SU-DHL-6 (cell line): ENCODE results near the gene KDM3A.

Source experiments
- H2AFZ ChIP-seq: fragments of 200-600 bp; sonication (generic); 2 replicates; pipeline ENCODE4 v1.6.1; 2014; ENCODE audit warnings: low read depth, mild to moderate bottlenecking, moderate library complexity, mixed read lengths, antibody characterized with exemption, low read length; ENCODE audit not compliant: severe bottlenecking
- H3F3A ChIP-seq: fragments of 200-600 bp; shearing (Covaris generic); 2 replicates; pipeline ENCODE4 v1.6.0; 2016; ENCODE audit warnings: antibody characterized with exemption, mild to moderate bottlenecking; ENCODE audit not compliant: insufficient read depth
- H3K27ac ChIP-seq: fragments of 200-600 bp; sonication (generic); 2 replicates; pipeline ENCODE4 v1.5.1; 2016; ENCODE audit warnings: low read depth, mild to moderate bottlenecking, low read length, moderate library complexity, mixed read lengths
- H3K27me3 ChIP-seq: fragments of 200-600 bp; sonication (generic), shearing (Covaris generic); 2 replicates; pipeline ENCODE4 v1.6.0; 2014; ENCODE audit warnings: mild to moderate bottlenecking, low read length
- H3K36me3 ChIP-seq: fragments of 200-600 bp; sonication (generic); 2 replicates; pipeline ENCODE4 v1.6.1; 2014; ENCODE audit warnings: mild to moderate bottlenecking, low read length, mixed read lengths
- H3K4me2 ChIP-seq: fragments of 300-600, 200-600 bp; shearing (Covaris generic), sonication (generic); 2 replicates; pipeline ENCODE4 v1.6.0; 2014; ENCODE audit warnings: low read length, low read depth, mild to moderate bottlenecking; ENCODE audit not compliant: poor library complexity, severe bottlenecking
- H3K4me3 ChIP-seq: fragments of 200-600 bp; sonication (generic); 2 replicates; pipeline ENCODE4 v1.5.1; 2014; ENCODE audit warnings: antibody characterized with exemption, low read length, mild to moderate bottlenecking, mixed read lengths; ENCODE audit not compliant: insufficient read depth, poor library complexity, severe bottlenecking
- H3K79me2 ChIP-seq: fragments of 200-600 bp; sonication (generic); 2 replicates; pipeline ENCODE4 v1.6.1; 2014; ENCODE audit warnings: mild to moderate bottlenecking, low read length, moderate library complexity; ENCODE audit not compliant: insufficient read depth
- H3K9ac ChIP-seq: fragments of 200-600 bp; sonication (generic); 2 replicates; pipeline ENCODE4 v1.7.0; 2014; ENCODE audit warnings: mild to moderate bottlenecking, low read length
- H3K9me2 ChIP-seq: fragments of 200-600 bp; sonication (generic); replicated peaks from 2 replicates; pipeline ENCODE4 v1.6.1; 2014; ENCODE audit warnings: low read length; ENCODE audit not compliant: insufficient read depth
- H3K9me3 ChIP-seq: fragments of 200-600 bp; sonication (generic); 2 replicates; pipeline ENCODE4 v1.6.1; 2014; ENCODE audit warnings: low read length, mixed read lengths; ENCODE audit not compliant: insufficient read depth
- H4K20me1 ChIP-seq: fragments of 200-600 bp; sonication (generic); 2 replicates; pipeline ENCODE4 v1.6.1; 2014; ENCODE audit warnings: low read depth, mild to moderate bottlenecking, antibody characterized with exemption, low read length, moderate library complexity, mixed read lengths
- EZH2phosphoT487 ChIP-seq: fragments of 200-600 bp; sonication (generic), shearing (Covaris generic); conservative IDR thresholded peaks from 2 replicates; pipeline ENCODE4 v1.6.1; 2018; ENCODE audit warnings: mild to moderate bottlenecking, antibody characterized with exemption, low read length, moderate library complexity, mixed read lengths
- TF ChIP-seq, protein P1 (sequence below): fragments of 200-600 bp; sonication (generic); IDR thresholded peaks from one replicate; pipeline ENCODE4 v1.5.1; 2017; ENCODE audit warnings: antibody characterized with exemption, mild to moderate bottlenecking, low read length, moderate library complexity; ENCODE audit not compliant: insufficient read depth, poor library complexity, severe bottlenecking

The KDM3A gene

DNA sequence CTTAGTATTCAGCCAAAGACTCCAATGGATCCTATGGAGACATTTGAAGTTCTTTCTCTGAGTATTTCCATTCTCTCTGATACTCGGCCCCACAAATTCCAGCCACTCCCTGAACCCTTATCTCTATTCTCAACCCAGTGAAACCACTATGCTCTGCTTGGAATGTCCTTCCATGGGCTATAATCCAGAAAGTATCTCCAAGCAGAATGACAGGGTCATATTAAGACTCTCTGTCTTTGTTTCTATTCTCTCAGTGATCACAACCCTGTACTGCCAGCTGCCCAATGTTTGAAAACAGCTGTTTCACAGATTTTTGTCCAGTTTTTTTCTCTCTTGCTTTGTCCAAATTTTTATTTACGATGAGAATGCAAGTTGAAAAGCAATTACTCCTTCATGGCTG is 100.2 kb downstream of the KDM3A start:
- no peak overlapping the region for H3K4me3 ChIP-seq
- no peak overlapping the region for H3K9ac ChIP-seq
- no peaks in the 10 kb centered on the region for H3F3A ChIP-seq
- no peaks in the 10 kb centered on the region for H3K27me3 ChIP-seq
- no peak for TF ChIP-seq EZH2phosphoT487
- TF ChIP-seq, protein P1, sequence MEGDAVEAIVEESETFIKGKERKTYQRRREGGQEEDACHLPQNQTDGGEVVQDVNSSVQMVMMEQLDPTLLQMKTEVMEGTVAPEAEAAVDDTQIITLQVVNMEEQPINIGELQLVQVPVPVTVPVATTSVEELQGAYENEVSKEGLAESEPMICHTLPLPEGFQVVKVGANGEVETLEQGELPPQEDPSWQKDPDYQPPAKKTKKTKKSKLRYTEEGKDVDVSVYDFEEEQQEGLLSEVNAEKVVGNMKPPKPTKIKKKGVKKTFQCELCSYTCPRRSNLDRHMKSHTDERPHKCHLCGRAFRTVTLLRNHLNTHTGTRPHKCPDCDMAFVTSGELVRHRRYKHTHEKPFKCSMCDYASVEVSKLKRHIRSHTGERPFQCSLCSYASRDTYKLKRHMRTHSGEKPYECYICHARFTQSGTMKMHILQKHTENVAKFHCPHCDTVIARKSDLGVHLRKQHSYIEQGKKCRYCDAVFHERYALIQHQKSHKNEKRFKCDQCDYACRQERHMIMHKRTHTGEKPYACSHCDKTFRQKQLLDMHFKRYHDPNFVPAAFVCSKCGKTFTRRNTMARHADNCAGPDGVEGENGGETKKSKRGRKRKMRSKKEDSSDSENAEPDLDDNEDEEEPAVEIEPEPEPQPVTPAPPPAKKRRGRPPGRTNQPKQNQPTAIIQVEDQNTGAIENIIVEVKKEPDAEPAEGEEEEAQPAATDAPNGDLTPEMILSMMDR, result no peak
- H3K36me3 ChIP-seq, result peaks cover 11% of the 10 kb centered on the region; the same call in 1 of the 2 replicates
- no peak overlapping the region for H3K4me2 ChIP-seq
- H2AFZ ChIP-seq, result no peak overlapping the region
- H3K9me2 ChIP-seq, result no peaks in the 10 kb centered on the region
- H3K27ac ChIP-seq, result no peak overlapping the region
- no peaks in the 10 kb centered on the region for H4K20me1 ChIP-seq
- H3K9me3 ChIP-seq, result no peaks in the 10 kb centered on the region
- H3K79me2 ChIP-seq, result no peaks in the 10 kb centered on the region
